OCI-LY7 (cell line): Measurements from ENCODE around the gene DYNC2H1. TPM values are rescaled to one million over a fixed set of nuclear protein-coding genes. Genes with fewer than 3 reads are reported as not detected.

ENCODE experiments used
- BruUV-seq: library from RNA; stranded (reverse); fragments of 400-500 nt; replicated peaks from 2 replicates; lab custom pipeline; 2021; lab: Mats Ljungman, UMichigan
- CTCF ChIA-PET: fragments of 300-600 bp; sonication (Branson Sonifier 250); formaldehyde crosslinking; loops from one replicate; lab custom pipeline; 2022; ENCODE audit warnings: antibody characterized with exemption; ENCODE audit not compliant: unreplicated experiment; lab: Charles Lee
- POLR2A ChIA-PET: fragments of 300-600 bp; sonication (Branson Sonifier 250); formaldehyde crosslinking; loops from one replicate; lab custom pipeline; 2022; ENCODE audit warnings: antibody characterized with exemption; lab: Charles Lee
- DNase-seq: peaks from one replicate; pipeline ENCODE4 v3.0.0-alpha.2; 2015; ENCODE audit warnings: low spot score
- H2AFZ ChIP-seq: fragments of 200-600 bp; sonication (generic), shearing (Covaris generic); 2 replicates; pipeline ENCODE4 v1.6.1; 2014; ENCODE audit warnings: mild to moderate bottlenecking, antibody characterized with exemption, low read length, moderate library complexity
- H3K27ac ChIP-seq: fragments of 200-600 bp; sonication (generic); 2 replicates; pipeline ENCODE4 v1.5.1; 2014; ENCODE audit warnings: mixed run types, low read depth, mild to moderate bottlenecking, moderate library complexity, low read length, inconsistent platforms; ENCODE audit not compliant: poor library complexity, severe bottlenecking
- H3K36me3 ChIP-seq: fragments of 200-600 bp; sonication (generic); 2 replicates; pipeline ENCODE4 v1.6.1; 2014; ENCODE audit warnings: mild to moderate bottlenecking, antibody characterized with exemption, low read length, moderate library complexity, mixed read lengths; ENCODE audit not compliant: insufficient read depth
- H3K4me1 ChIP-seq: fragments of 200-600 bp; sonication (generic); 2 replicates; pipeline ENCODE4 v1.5.1; 2014; ENCODE audit warnings: mild to moderate bottlenecking, low read length; ENCODE audit not compliant: insufficient read depth, poor library complexity, severe bottlenecking
- H3K4me2 ChIP-seq: fragments of 200-600 bp; sonication (generic); 2 replicates; pipeline ENCODE4 v1.6.1; 2014; ENCODE audit warnings: mild to moderate bottlenecking, low read length
- H3K4me3 ChIP-seq: fragments of 200-600 bp; sonication (generic); 2 replicates; pipeline ENCODE4 v1.5.1; 2014; ENCODE audit warnings: mild to moderate bottlenecking, low read depth, low read length; ENCODE audit not compliant: poor library complexity, severe bottlenecking
- H3K79me2 ChIP-seq: fragments of 200-600 bp; sonication (generic); 2 replicates; pipeline ENCODE4 v1.6.1; 2016; ENCODE audit warnings: low read depth, mild to moderate bottlenecking, low read length, moderate library complexity, mixed read lengths; ENCODE audit not compliant: insufficient read depth
- H3K9me2 ChIP-seq: fragments of 200-600 bp; sonication (generic); 2 replicates; pipeline ENCODE4 v1.6.1; 2016; ENCODE audit warnings: mild to moderate bottlenecking, low read length, mixed read lengths; ENCODE audit not compliant: insufficient read depth
- H3K9me3 ChIP-seq: fragments of 200-600 bp; sonication (generic); 2 replicates; pipeline ENCODE4 v1.6.1; 2014; ENCODE audit warnings: mild to moderate bottlenecking, mixed run types, low read length, mixed read lengths
- H4K20me1 ChIP-seq: fragments of 200-600 bp; sonication (generic); 2 replicates; pipeline ENCODE4 v1.6.1; 2014; ENCODE audit warnings: mild to moderate bottlenecking, antibody characterized with exemption, low read length, moderate library complexity, mixed read lengths; ENCODE audit not compliant: insufficient read depth
- EZH2phosphoT487 ChIP-seq: fragments of 200-600 bp; sonication (generic); IDR thresholded peaks from 2 replicates; pipeline ENCODE4 v1.6.1; 2018; ENCODE audit warnings: low read depth, borderline replicate concordance, mild to moderate bottlenecking, mixed run types, antibody characterized with exemption, low read length, moderate library complexity, mixed read lengths
- intact Hi-C: fragments of 100-400 bp; cut with micrococcal nuclease; formaldehyde crosslinking; loops from one replicate; pipeline ENCODE4 v1.10.0; 2022; ENCODE audit not compliant: unreplicated experiment
- total RNA-seq, 2 experiments: library from RNA; depleted of rRNA in 1 of 2; stranded (reverse); fragments of >200 nt in 1 of 2; shearing (Covaris generic) in 1 of 2; gene quantifications; 2 replicates each; pipeline ENCODE4 v1.2.3, GENCODE V29; 2014 to 2022
- TF ChIP-seq, protein P1 (sequence below): fragments of 200-600 bp; sonication (generic); conservative IDR thresholded peaks from 2 replicates; pipeline ENCODE4 v1.5.1; 2014; ENCODE audit warnings: mild to moderate bottlenecking, antibody characterized with exemption, low read length, moderate library complexity, mixed read lengths

Gene DYNC2H1
- total RNA-seq, 2 experiments from 2014 or later = 0.44 to 1.1 TPM

DNA sequence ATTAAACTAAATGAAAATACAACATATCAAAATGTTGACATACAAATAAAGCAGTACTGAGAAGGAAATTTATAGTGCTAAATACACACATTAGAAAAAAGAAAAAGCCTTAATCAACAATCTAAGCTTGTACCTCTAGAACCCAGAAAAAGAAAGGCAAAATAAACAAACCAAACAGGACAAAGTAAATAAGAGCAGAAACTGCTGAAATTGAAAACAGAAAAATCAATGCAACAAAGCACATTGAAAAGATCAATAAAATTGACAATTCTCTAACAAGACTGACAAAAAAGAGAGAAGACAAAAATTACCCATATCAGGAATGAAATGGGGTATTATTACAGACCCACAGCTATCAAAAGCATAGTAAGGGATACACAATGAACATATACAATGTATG is 38.2 kb upstream of the DYNC2H1 start:
- H3K36me3 ChIP-seq = peaks cover 80% of the 10 kb centered on the region
- peaks cover 66% of the 10 kb centered on the region; the same call in 1 of the 2 replicates for H3K79me2 ChIP-seq
- H3K9me3 ChIP-seq = no peaks in the 10 kb centered on the region
- ChIA-PET POLR2A (interaction anchor here (1.2 kb wide), 1 partner anchor 20 kb away, joined by 3 read pairs; no protein-coding TSS in a partner anchor), CTCF (interaction anchor here (1.4 kb wide), 1 partner anchor 21 kb away, joined by 5 read pairs; the partner anchor contains the start of gene DCUN1D5)
- no peak overlapping the region for H2AFZ ChIP-seq
- peak overlapping the region; percentile 57; the same call in 1 of the 2 replicates for H3K4me2 ChIP-seq
- no peak overlapping the region for H3K27ac ChIP-seq
- no peaks in the 10 kb centered on the region for H3K9me2 ChIP-seq
- no peak for TF ChIP-seq EZH2phosphoT487
- TF ChIP-seq, protein P1, sequence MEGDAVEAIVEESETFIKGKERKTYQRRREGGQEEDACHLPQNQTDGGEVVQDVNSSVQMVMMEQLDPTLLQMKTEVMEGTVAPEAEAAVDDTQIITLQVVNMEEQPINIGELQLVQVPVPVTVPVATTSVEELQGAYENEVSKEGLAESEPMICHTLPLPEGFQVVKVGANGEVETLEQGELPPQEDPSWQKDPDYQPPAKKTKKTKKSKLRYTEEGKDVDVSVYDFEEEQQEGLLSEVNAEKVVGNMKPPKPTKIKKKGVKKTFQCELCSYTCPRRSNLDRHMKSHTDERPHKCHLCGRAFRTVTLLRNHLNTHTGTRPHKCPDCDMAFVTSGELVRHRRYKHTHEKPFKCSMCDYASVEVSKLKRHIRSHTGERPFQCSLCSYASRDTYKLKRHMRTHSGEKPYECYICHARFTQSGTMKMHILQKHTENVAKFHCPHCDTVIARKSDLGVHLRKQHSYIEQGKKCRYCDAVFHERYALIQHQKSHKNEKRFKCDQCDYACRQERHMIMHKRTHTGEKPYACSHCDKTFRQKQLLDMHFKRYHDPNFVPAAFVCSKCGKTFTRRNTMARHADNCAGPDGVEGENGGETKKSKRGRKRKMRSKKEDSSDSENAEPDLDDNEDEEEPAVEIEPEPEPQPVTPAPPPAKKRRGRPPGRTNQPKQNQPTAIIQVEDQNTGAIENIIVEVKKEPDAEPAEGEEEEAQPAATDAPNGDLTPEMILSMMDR = no peak
- peaks cover 13% of the 10 kb centered on the region; the same call in 1 of the 2 replicates for H4K20me1 ChIP-seq
- DNase-seq = no peak
- no TSS peak for BruUV-seq
- peak overlapping the region; percentile 29 for H3K4me3 ChIP-seq
- peaks cover 21% of the 10 kb centered on the region for H3K4me1 ChIP-seq
- intact Hi-C loops = no loop called here

DNA sequence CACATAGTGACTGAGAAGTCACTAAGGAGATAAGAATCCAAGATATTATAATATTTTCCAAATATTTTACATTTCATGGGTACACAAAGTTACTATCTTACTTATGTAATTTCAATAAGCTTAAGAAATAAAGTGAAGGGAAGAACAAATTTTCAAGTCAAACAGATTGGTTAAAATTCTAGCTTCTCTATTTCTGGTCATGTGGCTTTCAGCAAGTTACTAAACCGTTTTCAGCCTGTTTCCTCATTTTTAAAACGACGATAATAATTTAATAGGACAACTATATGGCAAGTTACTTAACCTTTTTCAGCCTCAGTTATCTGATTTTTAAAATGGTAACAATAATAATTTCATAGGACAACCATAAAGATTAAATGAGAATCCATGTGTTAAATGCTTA is 32.9 kb upstream of the DYNC2H1 start:
- no peak for DNase-seq
- no TSS peak for BruUV-seq
- POLR2A ChIA-PET = interaction anchor here (0.7 kb wide), 1 partner anchor 16 kb away, joined by 5 read pairs; the partner anchor contains the start of gene DCUN1D5
- Histone ChIP-seq H3K79me2 (peaks cover 19% of the 10 kb centered on the region; the same call in 1 of the 2 replicates), H3K9me2 (no peaks in the 10 kb centered on the region), H3K4me1 (no peaks in the 10 kb centered on the region), H3K4me2 (no peak overlapping the region), H3K9me3 (no peaks in the 10 kb centered on the region), H2AFZ (no peak overlapping the region), H3K36me3 (peaks cover 85% of the 10 kb centered on the region), H4K20me1 (no peaks in the 10 kb centered on the region), H3K27ac (no peak overlapping the region), H3K4me3 (no peak overlapping the region)
- TF ChIP-seq, protein P1 = no peak
- TF ChIP-seq EZH2phosphoT487 = no peak
- CTCF ChIA-PET = no interaction called here
- intact Hi-C loops = no loop called here

DNA sequence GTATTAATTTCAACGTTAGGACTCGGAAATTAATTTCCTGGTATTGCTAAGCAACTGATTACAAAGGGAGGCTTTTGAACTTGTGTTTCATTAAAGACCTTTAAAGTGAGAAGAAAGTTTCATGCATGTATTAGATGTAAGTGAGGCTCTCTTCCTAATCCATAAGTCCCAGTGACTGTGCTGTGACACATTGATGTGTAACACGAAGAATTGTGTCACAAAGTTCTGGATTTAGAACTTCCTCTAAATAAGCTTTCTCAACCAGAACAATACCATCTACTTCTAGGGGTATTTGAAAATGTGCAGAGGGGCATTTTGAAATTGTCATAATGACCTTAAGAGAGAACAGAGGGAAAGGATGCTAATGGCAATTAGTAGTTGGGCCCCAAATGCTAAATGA is 31.7 kb upstream of the DYNC2H1 start:
- Histone ChIP-seq H3K9me2 (no peaks in the 10 kb centered on the region), H3K4me1 (no peaks in the 10 kb centered on the region), H3K4me3 (no peak overlapping the region), H2AFZ (no peak overlapping the region), H4K20me1 (no peaks in the 10 kb centered on the region), H3K27ac (no peak overlapping the region), H3K4me2 (no peak overlapping the region), H3K79me2 (peaks cover 23% of the 10 kb centered on the region; the same call in 1 of the 2 replicates), H3K9me3 (no peaks in the 10 kb centered on the region), H3K36me3 (peaks cover 93% of the 10 kb centered on the region)
- no TSS peak for BruUV-seq
- DNase-seq = no peak
- intact Hi-C loops = no loop called here
- CTCF ChIA-PET = no interaction called here
- POLR2A ChIA-PET = interaction anchor here (1.3 kb wide), 1 partner anchor 15 kb away, joined by 5 read pairs; no protein-coding TSS in a partner anchor
- TF ChIP-seq EZH2phosphoT487 = no peak
- TF ChIP-seq, protein P1 = no peak
